K562 (cell line): ENCODE results near the gene BCAS3. TPM values are rescaled to one million over a fixed set of nuclear protein-coding genes. Genes with fewer than 3 reads are reported as not detected.

Experiments used
- ATAC-seq: fragments of 200-7000 bp; cut with Tn5 transposase; 3 replicates; pipeline ENCODE4 v1.9.1; 2020; ENCODE audit warnings: moderate library complexity
- BruUV-seq: library from RNA; stranded (reverse); fragments of 400-500 nt; replicated peaks from 2 replicates; lab custom pipeline; 2021; lab: Mats Ljungman, UMichigan
- CTCF ChIA-PET: fragments of 300-600 bp; formaldehyde crosslinking; extraction: SDS; loops from one replicate; lab custom pipeline; 2021; ENCODE audit warnings: low intra/inter-chr PET ratio; lab: Yijun Ruan, JAX
- POLR2A ChIA-PET: fragments of 300-600, 350-650 bp; sonication (Branson Sonifier 250); formaldehyde crosslinking; extraction: SDS; loops from one replicate; lab custom pipeline; 2021; ENCODE audit warnings: antibody characterized with exemption, inconsistent platforms; lab: Yijun Ruan, JAX
- DNase-seq, 4 experiments: peaks; one replicate each; pipeline versions ENCODE4 v3.0.0 to v3.0.0-alpha.2; 2011 to 2018; ENCODE audit warnings: low spot score in 3 of 4, mixed read lengths in 3 of 4; ENCODE audit errors: extremely low read depth in 1 of 4
- FAIRE-seq: peaks from 2 replicates; lab custom pipeline; 2011; peaks lifted over from hg19 to GRCh38; lab: Jason Lieb, UNC
- H2AFZ ChIP-seq: 2 replicates; pipeline ENCODE4 v1.6.0; 2011; ENCODE audit warnings: low read depth, low read length, control low read depth, inconsistent platforms
- H3K27ac ChIP-seq: fragments of 200-600 bp; 3 replicates; pipeline ENCODE4 v1.8.0; 2011; ENCODE audit warnings: low read depth, mild to moderate bottlenecking, control low read depth, inconsistent platforms, low read length, moderate library complexity, mixed read lengths; ENCODE audit errors: extremely low read depth
- H3K27me3 ChIP-seq, 2 experiments: fragments of 300-600 bp in 1 of 2; 2 replicates in 1 of 2; 3 replicates in 1 of 2; pipeline versions ENCODE4 v1.6.0 to v1.8.0; 2011; ENCODE audit warnings: inconsistent platforms in 2 of 2, low read length in 2 of 2, mild to moderate bottlenecking in 1 of 2, mixed read lengths in 1 of 2, moderate library complexity in 1 of 2; ENCODE audit not compliant: control insufficient read depth in 2 of 2, insufficient read depth in 2 of 2
- H3K36me3 ChIP-seq: fragments of 300-600 bp; 3 replicates; pipeline ENCODE4 v1.8.0; 2011; ENCODE audit warnings: mild to moderate bottlenecking, low read length, inconsistent platforms; ENCODE audit not compliant: control insufficient read depth, insufficient read depth
- H3K4me1 ChIP-seq, 2 experiments: fragments of 200-600 bp in 1 of 2; replicated peaks in 1 of 2; 2 replicates in 1 of 2; 3 replicates in 1 of 2; pipeline versions ENCODE4 v1.5.1 to v1.8.0; 2011; ENCODE audit warnings: inconsistent platforms in 2 of 2, low read length in 2 of 2, mild to moderate bottlenecking in 1 of 2, mixed read lengths in 1 of 2, moderate library complexity in 1 of 2; ENCODE audit not compliant: control insufficient read depth in 2 of 2, insufficient read depth in 2 of 2
- H3K4me2 ChIP-seq: 2 replicates; pipeline ENCODE4 v1.6.1; 2011; ENCODE audit warnings: low read length, control low read depth, inconsistent platforms, mixed read lengths; ENCODE audit not compliant: insufficient read depth
- H3K4me3 ChIP-seq: fragments of 200-600 bp; sonication (generic), shearing (Covaris generic); 2 replicates; pipeline ENCODE4 v1.5.1; 2016; ENCODE audit warnings: control low read depth, inconsistent platforms
- H3K79me2 ChIP-seq: fragments of 200-600 bp; 3 replicates; pipeline ENCODE4 v1.8.0; 2011; ENCODE audit warnings: low read length, inconsistent platforms; ENCODE audit not compliant: control insufficient read depth, insufficient read depth
- H3K9ac ChIP-seq, 2 experiments: 2 replicates each; pipeline versions ENCODE4 v1.6.0 to v1.6.1; 2011; ENCODE audit warnings: low read depth in 2 of 2, low read length in 2 of 2, control low read depth in 1 of 2, inconsistent platforms in 1 of 2, mild to moderate bottlenecking in 1 of 2, mixed read lengths in 1 of 2; ENCODE audit not compliant: insufficient read depth in 1 of 2
- H3K9me1 ChIP-seq: one replicate; pipeline ENCODE4 v1.6.0; 2011; ENCODE audit warnings: inconsistent platforms, mild to moderate bottlenecking, low read length, moderate library complexity; ENCODE audit not compliant: control insufficient read depth, insufficient read depth
- H3K9me3 ChIP-seq: replicated peaks from 2 replicates; pipeline ENCODE4 v1.5.1; 2011; ENCODE audit warnings: low read depth, low read length, inconsistent platforms; ENCODE audit not compliant: control insufficient read depth, insufficient read depth
- H4K20me1 ChIP-seq: replicated peaks from 2 replicates; pipeline ENCODE4 v1.6.1; 2011; ENCODE audit warnings: low read length, inconsistent platforms, mixed read lengths; ENCODE audit not compliant: control insufficient read depth, insufficient read depth
- ATF3 ChIP-seq, 2 experiments: fragments of 450-650 bp in 1 of 2; sonication (generic) in 1 of 2; formaldehyde crosslinking in 1 of 2; IDR thresholded peaks in 1 of 2; conservative IDR thresholded peaks in 1 of 2; 2 replicates each; pipeline versions ENCODE4 v1.6.1 to v1.8.1; 2016 to 2023; ENCODE audit warnings: mild to moderate bottlenecking in 2 of 2, moderate library complexity in 2 of 2, inconsistent platforms in 1 of 2, missing genetic modification reagents in 1 of 2
- PKNOX1 ChIP-seq: fragments of 450-650 bp; IDR thresholded peaks from 2 replicates; pipeline ENCODE4 v1.6.1; 2016
- ZBTB11 ChIP-seq, 3 experiments: fragments of 200-800 bp in 1 of 3; fragments of 250-450 bp in 1 of 3; fragments of 450-650 bp in 1 of 3; sonication (Bioruptor Pico) in 1 of 3; sonication (Bioruptor generic) in 1 of 3; formaldehyde crosslinking in 1 of 3; IDR thresholded peaks; 2 replicates each; pipeline versions ENCODE4 v1.6.1 to v1.8.0; 2016 to 2022; ENCODE audit warnings: mild to moderate bottlenecking in 2 of 3, missing genetic modification characterization in 2 of 3, missing compliant biosample characterization in 1 of 3, moderate library complexity in 1 of 3
- WGBS: fragments of 100-300 bp; shearing (Covaris generic); methylation state at CpG from one replicate; pipeline ENCODE4 v1.1.6; 2016; ENCODE audit warnings: low coverage, mixed read lengths; ENCODE audit not compliant: insufficient coverage; ENCODE audit errors: missing lambda C conversion rate; 5-methylcytosine and 5-hydroxymethylcytosine counted together
- in situ Hi-C: fragments of 300-500 bp; cut with MboI; formaldehyde crosslinking; loops from 4 replicates; pipeline ENCODE4 v1.15.0; 2018; ENCODE audit warnings: inconsistent platforms, mixed read lengths
- intact Hi-C: fragments of 100-400 bp; cut with micrococcal nuclease; formaldehyde crosslinking; loops from 2 replicates; pipeline ENCODE4 v1.14.2; 2022
- polyA plus RNA-seq, 8 experiments: library from polyadenylated mRNA; depleted of rRNA in 4 of 8; stranded (reverse) in 5 of 8; unstranded in 3 of 8; fragments of >200 nt; fragmentation: Nextera tagmentation in 2 of 8; fragmentation: Illumina TruSeq in 1 of 8; extraction: Ambion mirVana in 2 of 8; extraction: Trizol in 1 of 8; gene quantifications; 2 replicates each; pipeline versions ENCODE4 v1.2.1 to v1.2.3, GENCODE V29; 2011 to 2014; ENCODE audit warnings: inconsistent platforms in 1 of 8, missing spikeins in 1 of 8
- total RNA-seq, 7 experiments: library from RNA; depleted of rRNA in 6 of 7; stranded (reverse); fragments of >200 nt in 6 of 7; fragmentation: Illumina TruSeq in 2 of 7; extraction: Trizol in 2 of 7; gene quantifications; 2 replicates each; pipeline versions ENCODE4 v1.2.1 to v1.2.3, GENCODE V29; 2011 to 2021; ENCODE audit warnings: low replicate concordance in 1 of 7

The BCAS3 gene
- total and polyA plus RNA-seq, 9 of the 15 experiments (the other 6 are each of a cell fraction or from before 2014, with no cell fraction given), result 1.9 to 5.5 (median 3.5) TPM

- CTCF ChIA-PET, result no interaction called here
- H3K4me2 ChIP-seq, result no peak overlapping the region
- no peaks in the 10 kb centered on the region for H3K9me1 ChIP-seq
- no peak overlapping the region for H3K27ac ChIP-seq
- no peaks in the 10 kb centered on the region for H3K79me2 ChIP-seq
- no peak overlapping the region for H3K4me3 ChIP-seq
- intact Hi-C loops (no loop called here), in situ Hi-C loops (no loop called here)
- no peaks in the 10 kb centered on the region for H4K20me1 ChIP-seq
- no peak overlapping the region for H3K9ac ChIP-seq
- FAIRE-seq (no peak), DNase-seq (no peak), ATAC-seq (no peak)
- 0% methylated on average over 3 of the region's 3 CpGs for WGBS
- H2AFZ ChIP-seq, result no peak overlapping the region
- POLR2A ChIA-PET, result interaction anchor here (0.8 kb wide), 1 partner anchor 1056 kb away, joined by 3 read pairs; no protein-coding TSS in a partner anchor
- H3K9me3 ChIP-seq, result no peaks in the 10 kb centered on the region
- BruUV-seq, result no TSS peak
- no peaks in the 10 kb centered on the region for H3K36me3 ChIP-seq
- TF ChIP-seq PKNOX1, result no peak
- TF ChIP-seq ZBTB11 (CRISPR knock-in tag; IDR thresholded peaks at IDR 0.05), result peak in 1 of 3 experiments; percentile 78; a peak in 2 of 6 replicates
- TF ChIP-seq ATF3 (IDR thresholded peaks at IDR 0.05), result peak; percentile 30; the same call in 1 of the 2 replicates
- no peak for TF ChIP-seq ATF3 (CRISPR knock-in tag; conservative IDR thresholded peaks at IDR 0.05)
- no peaks in the 10 kb centered on the region for H3K4me1 ChIP-seq
- H3K27me3 ChIP-seq, result peaks cover 2 to 7% of the 10 kb centered on the region in 2 experiments; a peak in 1 of 5 replicates
Measured at GRCh38 chr17:61282377-61282776, 604.7 kb downstream of the BCAS3 start.
